Stimulated activated CD8-positive, alpha-beta memory T cell treated with anti-CD3 and anti-CD28 coated beads, Interleukin-15, amount 100 ng/mL, for 4 hours (primary cell): ENCODE measurements around the gene UBE2E1.

Experiments
- DNase-seq, 2 donors: peaks; one replicate each; pipeline ENCODE4 v3.0.0-alpha.2; 2020; ENCODE audit warnings: low read depth in 2 of 2

Gene UBE2E1

DNA sequence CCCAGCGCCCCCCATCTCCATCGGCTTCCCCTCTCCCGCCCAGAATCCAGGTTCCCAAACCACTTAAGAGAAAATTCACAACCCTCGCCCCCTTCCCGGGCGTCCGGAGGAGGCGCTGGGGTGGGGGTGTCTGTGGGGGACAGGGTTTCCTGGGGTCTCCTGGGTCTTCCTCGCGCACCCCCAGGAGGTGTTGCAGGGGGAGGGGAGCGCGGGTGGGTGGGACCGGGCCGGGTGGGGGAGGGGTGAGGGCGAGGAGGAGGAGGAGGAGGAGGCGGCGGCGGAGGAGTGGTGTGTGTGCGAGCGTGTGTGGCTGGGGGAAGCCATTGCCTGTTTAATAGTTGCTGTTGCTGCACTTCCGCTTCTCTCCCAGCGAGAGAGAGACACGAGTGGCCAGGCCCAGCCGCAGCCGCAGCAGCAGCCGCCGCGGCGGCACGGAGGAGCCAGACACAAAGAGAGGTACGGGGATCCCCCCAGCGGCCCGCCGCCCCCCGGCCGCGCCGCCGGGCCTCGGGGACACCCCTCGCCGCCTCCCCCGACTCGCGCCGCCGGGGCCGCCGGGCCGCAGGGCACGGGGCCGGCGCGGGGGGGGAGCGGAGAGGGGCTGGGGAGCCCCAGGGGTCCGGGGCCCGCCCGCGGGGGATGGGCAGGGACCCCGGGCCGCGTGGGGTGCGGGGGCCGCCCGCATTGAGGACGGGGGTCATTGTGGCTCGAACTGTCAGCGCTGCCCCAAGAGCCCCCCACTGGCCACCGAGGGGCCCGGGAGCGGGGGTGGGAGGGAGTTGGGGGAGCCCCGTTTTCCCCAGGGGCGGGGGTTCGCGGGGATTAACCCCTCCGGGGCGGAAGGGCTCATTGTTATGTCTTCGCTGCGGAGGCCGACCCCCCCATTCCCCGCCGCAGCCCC is at the start of gene UBE2E1:
Gene UBE2E1 (plus strand): TSS at position 323 of the 901 bp plus-strand sequence. CDS start 1,315 bp downstream, outside the sequence.
- DNase-seq = peak; percentile 44 to 47

- no peak for DNase-seq
These were observed 49.4 kb upstream of the UBE2E1 start for GRCh38 chr3:23756206-23756840.

GRCh38 chr3:23758253-23758838 is 47.4 kb upstream of the UBE2E1 start:
- DNase-seq = no peak

DNA sequence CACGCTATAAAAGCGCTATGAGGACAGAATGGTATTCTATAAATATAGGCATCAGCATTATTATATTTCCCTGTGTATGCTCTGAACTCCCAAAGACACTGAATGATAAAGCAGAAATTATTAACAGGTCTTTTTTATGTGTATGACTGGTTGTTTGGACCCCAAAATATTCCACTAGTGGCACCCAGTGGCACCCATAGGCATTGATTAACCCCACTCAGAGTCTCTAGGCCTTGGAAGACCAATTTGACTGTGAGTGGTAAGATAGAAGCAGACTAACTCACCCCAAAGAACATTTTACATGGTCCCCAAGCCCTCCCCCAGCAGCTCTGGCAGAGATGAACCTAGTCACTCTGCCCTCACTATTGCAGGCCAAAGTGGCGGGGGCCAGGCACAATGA is 45.4 kb upstream of the UBE2E1 start:
- no peak for DNase-seq

- DNase-seq = no peak
These were observed 44.8 kb upstream of the UBE2E1 start for GRCh38 chr3:23760871-23761373.

DNA sequence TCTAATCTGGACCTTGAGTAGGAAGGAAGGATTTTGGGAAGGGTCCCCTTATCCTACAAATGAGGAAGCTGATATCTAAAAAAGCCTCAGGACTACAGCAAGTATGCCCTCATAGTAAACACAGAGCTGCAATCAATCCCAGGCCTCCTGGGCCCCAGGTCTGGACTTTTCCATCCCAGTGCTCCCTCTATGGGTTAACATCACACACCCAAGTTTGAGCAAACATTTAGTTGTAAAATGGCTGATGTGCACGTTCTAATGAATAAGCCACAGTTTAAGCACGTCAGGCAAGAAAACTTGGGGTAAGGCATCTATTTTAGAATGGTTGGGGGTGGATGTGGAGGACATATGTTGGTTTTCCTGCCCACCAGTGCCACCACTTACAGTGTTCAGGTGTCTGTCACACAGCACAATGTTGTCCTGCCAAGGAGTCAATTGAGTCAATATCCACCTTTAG is 44.3 kb upstream of the UBE2E1 start:
- DNase-seq = no peak

DNA sequence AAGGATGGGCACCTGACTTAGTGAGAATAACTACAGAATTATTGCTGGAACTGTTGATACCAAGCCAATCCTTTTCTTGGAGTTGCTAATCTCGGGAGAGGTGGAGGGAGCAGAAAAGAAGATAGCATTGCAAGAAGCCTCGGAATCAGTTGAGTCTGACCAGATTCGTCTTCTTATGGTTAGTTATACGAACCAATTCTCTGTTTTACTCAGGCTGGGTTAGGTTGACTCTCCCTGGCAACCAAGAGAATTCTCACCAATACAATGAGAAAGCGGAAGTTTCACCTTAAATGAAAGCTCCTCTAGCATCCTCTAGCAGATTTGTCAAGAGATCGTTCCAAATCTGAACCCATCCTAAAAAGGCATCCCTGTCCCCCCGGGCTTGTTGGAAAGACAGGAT is 43.5 kb upstream of the UBE2E1 start:
- no peak for DNase-seq

- no peak for DNase-seq
These were observed 42.8 kb upstream of the UBE2E1 start for GRCh38 chr3:23762759-23763477.

- DNase-seq = no peak
These were observed 41.3 kb upstream of the UBE2E1 start for GRCh38 chr3:23764407-23764806.

GRCh38 chr3:23767546-23767945 is 38.2 kb upstream of the UBE2E1 start:
- no peak for DNase-seq

DNA sequence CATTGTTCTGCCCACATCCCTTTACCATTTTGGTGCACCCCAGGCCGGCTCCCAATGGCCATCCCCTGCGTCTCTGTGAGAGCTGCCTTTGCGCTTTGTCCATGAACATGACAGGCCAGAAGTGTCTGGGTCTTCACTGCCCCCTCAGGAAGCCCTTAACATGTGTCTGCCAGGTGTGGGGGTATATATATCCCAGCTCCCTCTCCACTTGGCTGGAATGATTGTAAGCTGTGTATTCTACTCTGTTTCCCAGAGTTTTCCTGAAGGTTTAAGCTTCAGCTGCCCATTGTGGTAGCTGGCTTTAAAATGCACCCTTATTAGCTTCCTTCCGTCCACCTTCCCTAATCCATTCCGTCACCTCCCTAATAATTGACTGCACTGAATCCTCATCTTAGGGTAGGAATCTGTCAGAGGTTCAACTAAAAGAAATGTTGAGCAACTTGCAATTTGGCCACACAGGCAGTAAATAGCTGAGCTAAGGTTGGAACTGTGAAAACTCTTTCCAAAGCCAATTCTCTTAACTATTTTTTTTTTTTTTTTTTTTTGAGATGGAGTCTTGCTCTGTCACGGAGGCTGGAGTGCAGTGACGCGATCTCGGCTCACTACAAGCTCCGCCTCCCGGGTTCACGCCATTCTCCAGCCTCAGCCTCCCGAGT is 30.4 kb upstream of the UBE2E1 start:
- DNase-seq = no peak

DNA sequence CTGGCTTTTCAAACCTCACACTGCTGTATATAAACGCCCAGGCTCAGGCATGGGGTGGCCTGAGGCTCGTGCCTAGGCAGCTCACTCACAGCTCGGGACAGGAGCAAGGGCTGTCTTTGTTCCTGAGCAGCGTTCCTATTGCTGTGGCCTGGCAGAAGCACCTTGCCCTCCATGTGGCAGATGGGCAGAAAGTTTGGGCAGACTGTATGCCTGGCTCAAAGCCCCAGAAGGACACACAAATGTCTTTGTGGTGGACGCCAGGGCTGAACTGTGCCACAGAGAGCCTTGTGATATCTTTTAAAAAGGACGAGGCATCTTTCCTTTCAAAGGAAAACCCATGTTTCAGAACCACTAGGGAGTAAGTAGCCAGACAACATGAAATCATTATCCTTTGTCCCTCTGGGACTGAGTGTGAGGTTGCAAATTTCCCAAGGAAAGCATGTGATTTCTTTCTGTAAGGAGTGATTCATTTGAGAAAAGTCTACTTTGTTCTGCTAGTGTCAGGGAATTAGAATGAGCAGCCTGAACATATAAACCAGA is 29.3 kb upstream of the UBE2E1 start:
- DNase-seq = no peak

DNA sequence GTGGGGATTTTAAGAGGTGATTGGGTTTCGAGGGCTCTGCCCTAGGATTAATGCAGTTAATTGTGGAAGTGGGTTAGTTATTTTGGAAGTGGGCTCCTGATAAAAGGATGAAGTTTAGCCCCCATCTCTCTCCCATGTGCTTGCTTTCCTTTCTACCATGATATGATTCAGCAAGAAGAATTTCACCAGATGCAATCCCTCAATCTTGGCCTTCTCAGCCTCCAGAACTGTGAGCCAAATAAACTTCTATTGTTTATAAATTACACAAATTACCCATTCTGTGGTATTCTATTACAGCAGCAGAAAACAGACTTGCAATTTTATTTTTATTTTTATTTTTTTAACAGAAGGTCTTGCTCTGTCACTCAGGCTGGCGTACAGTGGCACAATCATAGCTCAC is 27.3 kb upstream of the UBE2E1 start:
- DNase-seq = no peak

GRCh38 chr3:23779841-23780240 is 25.9 kb upstream of the UBE2E1 start:
- DNase-seq = no peak

DNA sequence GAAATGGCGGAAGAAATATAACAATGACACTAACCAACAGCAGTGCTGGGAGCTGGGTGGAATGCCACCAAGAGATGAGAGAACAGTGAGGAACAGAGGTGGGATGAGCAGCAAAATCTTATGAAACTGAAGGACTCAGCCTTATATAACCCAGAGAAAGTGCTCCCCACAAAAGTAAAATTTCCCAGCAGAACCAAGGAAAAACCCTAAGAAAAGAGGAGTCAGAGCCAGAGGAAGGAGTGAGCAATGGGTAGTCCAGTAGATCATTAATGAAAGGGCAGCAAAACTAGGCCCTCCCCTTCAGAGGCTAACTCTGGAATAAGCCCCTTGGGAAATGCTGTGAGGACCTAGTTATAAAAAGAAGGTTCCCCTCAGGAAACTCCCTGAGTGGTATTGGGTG is 24.7 kb upstream of the UBE2E1 start:
- no peak for DNase-seq

DNA sequence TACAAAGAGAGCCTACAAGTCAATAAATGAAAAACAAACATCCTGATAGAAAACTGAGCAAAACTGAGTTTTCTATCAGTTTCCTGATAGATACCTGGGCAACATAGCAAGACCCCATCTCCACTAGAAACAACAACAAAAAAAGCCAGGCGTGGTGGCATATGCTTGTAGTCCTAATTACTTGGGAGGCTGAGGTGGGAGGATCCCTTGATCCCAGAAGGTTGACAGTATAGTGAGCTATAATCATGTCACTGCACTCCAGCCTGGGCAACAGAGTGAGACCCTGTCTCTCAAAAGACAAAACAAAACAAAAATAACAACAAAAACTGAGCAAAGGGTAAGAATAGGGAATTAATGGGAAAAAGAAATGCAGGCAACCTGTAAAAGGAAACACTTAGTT is 23.9 kb upstream of the UBE2E1 start:
- no peak for DNase-seq

- DNase-seq = no peak
These were observed 20.6 kb upstream of the UBE2E1 start for GRCh38 chr3:23785097-23785645.

GRCh38 chr3:23785882-23786281 is 19.9 kb upstream of the UBE2E1 start:
- DNase-seq = no peak

DNA sequence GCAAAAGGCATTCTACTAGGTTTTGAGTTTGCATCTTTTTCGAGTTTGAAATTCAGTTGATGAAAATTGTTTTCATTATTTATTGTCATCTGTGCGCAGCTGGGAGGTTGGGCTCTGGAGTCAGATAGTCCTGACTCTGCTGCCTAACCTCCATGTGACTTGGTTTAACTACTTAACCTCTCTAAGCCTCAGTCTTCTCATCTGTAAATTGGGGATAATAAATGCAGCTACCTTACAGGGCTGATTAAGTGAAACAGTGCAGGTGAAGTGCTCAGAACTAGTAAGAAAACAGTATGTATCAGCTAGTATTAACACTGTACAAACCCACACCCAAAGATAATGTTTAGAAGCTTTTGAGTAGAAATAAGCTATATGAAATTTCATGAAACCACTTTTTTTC is 14.1 kb upstream of the UBE2E1 start:
- no peak for DNase-seq

- no peak for DNase-seq
These were observed 12.1 kb upstream of the UBE2E1 start for GRCh38 chr3:23793528-23794134.
